OCI-LY1 (cell line): ENCODE data around the gene CATSPER3.

Experiments used
- H2AFZ ChIP-seq: fragments of 200-600 bp; sonication (generic), shearing (Covaris generic); 2 replicates; pipeline ENCODE4 v1.6.0; 2014; ENCODE audit warnings: antibody characterized with exemption, mild to moderate bottlenecking, low read length
- H3F3A ChIP-seq: fragments of 200-600 bp; sonication (generic), shearing (Covaris generic); 2 replicates; pipeline ENCODE4 v1.6.0; 2014; ENCODE audit warnings: mild to moderate bottlenecking, antibody characterized with exemption, low read length, moderate library complexity; ENCODE audit not compliant: insufficient read depth
- H3K27ac ChIP-seq: fragments of 200-600 bp; sonication (generic); 2 replicates; pipeline ENCODE4 v1.5.1; 2014; ENCODE audit warnings: low read length, mixed run types, mild to moderate bottlenecking, low read depth; ENCODE audit not compliant: poor library complexity, severe bottlenecking
- H3K27me3 ChIP-seq: fragments of 200-600 bp; sonication (generic); 2 replicates; pipeline ENCODE4 v1.6.0; 2014; ENCODE audit warnings: antibody characterized with exemption, mild to moderate bottlenecking, low read length, moderate library complexity; ENCODE audit not compliant: insufficient read depth
- H3K36me3 ChIP-seq: fragments of 200-600 bp; sonication (generic); 2 replicates; pipeline ENCODE4 v1.6.1; 2014; ENCODE audit warnings: mild to moderate bottlenecking, antibody characterized with exemption, low read length, moderate library complexity, mixed read lengths; ENCODE audit not compliant: insufficient read depth
- H3K4me1 ChIP-seq: fragments of 200-600 bp; sonication (generic); 2 replicates; pipeline ENCODE4 v1.5.1; 2014; ENCODE audit warnings: mild to moderate bottlenecking, low read length, moderate library complexity; ENCODE audit not compliant: insufficient read depth, severe bottlenecking
- H3K4me2 ChIP-seq: fragments of 200-600 bp; sonication (generic), shearing (Covaris generic); 2 replicates; pipeline ENCODE4 v1.6.1; 2014; ENCODE audit warnings: low read length
- H3K4me3 ChIP-seq: fragments of 200-600 bp; sonication (generic); 2 replicates; pipeline ENCODE4 v1.5.1; 2014; ENCODE audit warnings: low read length, low read depth, mild to moderate bottlenecking, mixed read lengths; ENCODE audit not compliant: poor library complexity, severe bottlenecking
- H3K79me2 ChIP-seq: fragments of 200-600 bp; shearing (Covaris generic); 2 replicates; pipeline ENCODE4 v1.6.1; 2016; ENCODE audit warnings: mixed run types, low read length, mixed read lengths; ENCODE audit not compliant: insufficient read depth
- H3K9ac ChIP-seq: fragments of 200-600 bp; sonication (generic), shearing (Covaris generic); 2 replicates; pipeline ENCODE4 v1.6.1; 2014; ENCODE audit warnings: mild to moderate bottlenecking, low read length, mixed read lengths
- H3K9me2 ChIP-seq: fragments of 200-600 bp; sonication (generic), shearing (Covaris generic); 2 replicates; pipeline ENCODE4 v1.6.1; 2014; ENCODE audit warnings: low read depth, mild to moderate bottlenecking, low read length, mixed read lengths
- H3K9me3 ChIP-seq: fragments of 200-600 bp; shearing (Covaris generic); 2 replicates; pipeline ENCODE4 v1.6.1; 2014; ENCODE audit warnings: low read length, mixed read lengths
- H4K20me1 ChIP-seq: fragments of 200-600 bp; sonication (generic), shearing (Covaris generic); 2 replicates; pipeline ENCODE4 v1.6.0; 2016; ENCODE audit warnings: mild to moderate bottlenecking, low read length; ENCODE audit not compliant: insufficient read depth
- CTCF ChIP-seq: fragments of 200-600 bp; sonication (generic), shearing (Covaris generic); IDR thresholded peaks from 2 replicates; pipeline ENCODE4 v1.5.1; 2017; ENCODE audit warnings: mild to moderate bottlenecking, antibody characterized with exemption, low read length, moderate library complexity, mixed read lengths
- EZH2 ChIP-seq: fragments of 200-600 bp; sonication (generic), shearing (Covaris generic); IDR thresholded peaks from 2 replicates; pipeline ENCODE4 v1.8.0; 2017; ENCODE audit warnings: borderline replicate concordance, mixed run types, mild to moderate bottlenecking, antibody characterized with exemption, low read length, moderate library complexity, mixed read lengths

CATSPER3 gene

GRCh38 chr5:134948911-134949310 lies 18.8 kb upstream of the CATSPER3 start:
- Histone ChIP-seq H3K4me2 (no peak overlapping the region), H3K36me3 (no peaks in the 10 kb centered on the region), H3K27me3 (no peaks in the 10 kb centered on the region), H3K27ac (no peak overlapping the region), H3K79me2 (no peaks in the 10 kb centered on the region), H2AFZ (no peak overlapping the region), H3K9me3 (no peaks in the 10 kb centered on the region), H3K4me1 (peaks cover 12% of the 10 kb centered on the region), H4K20me1 (no peaks in the 10 kb centered on the region), H3K9me2 (no peaks in the 10 kb centered on the region), H3K9ac (no peak overlapping the region), H3K4me3 (no peak overlapping the region), H3F3A (no peaks in the 10 kb centered on the region)
- TF ChIP-seq EZH2 (no peak), CTCF (no peak)

- H3K36me3 ChIP-seq, result no peaks in the 10 kb centered on the region
- H3K27me3 ChIP-seq, result no peaks in the 10 kb centered on the region
- H3K27ac ChIP-seq, result no peak overlapping the region
- H3K4me3 ChIP-seq, result no peak overlapping the region
- no peaks in the 10 kb centered on the region for H3K79me2 ChIP-seq
- H3K9ac ChIP-seq, result no peak overlapping the region
- peaks cover 8% of the 10 kb centered on the region for H3K4me1 ChIP-seq
- H3K9me2 ChIP-seq, result no peaks in the 10 kb centered on the region
- H2AFZ ChIP-seq, result no peak overlapping the region
- H4K20me1 ChIP-seq, result no peaks in the 10 kb centered on the region
- H3F3A ChIP-seq, result no peaks in the 10 kb centered on the region
- TF ChIP-seq EZH2, result no peak
- TF ChIP-seq CTCF, result no peak
- no peak overlapping the region for H3K4me2 ChIP-seq
- no peaks in the 10 kb centered on the region for H3K9me3 ChIP-seq
Observed at GRCh38 chr5:134949316-134949715, 18.4 kb upstream of the CATSPER3 start.

GRCh38 chr5:134957920-134958608 lies 9.6 kb upstream of the CATSPER3 start:
- Histone ChIP-seq H3K36me3 (peaks cover 5% of the 10 kb centered on the region), H3K4me2 (no peak overlapping the region), H3F3A (no peaks in the 10 kb centered on the region; the same call in 1 of the 2 replicates), H3K4me3 (no peak overlapping the region), H3K27me3 (no peaks in the 10 kb centered on the region), H3K4me1 (peaks cover 17% of the 10 kb centered on the region), H3K9ac (no peak overlapping the region), H3K79me2 (no peaks in the 10 kb centered on the region), H3K27ac (peak overlapping the region; percentile 25), H4K20me1 (no peaks in the 10 kb centered on the region), H3K9me2 (no peaks in the 10 kb centered on the region), H2AFZ (no peak overlapping the region), H3K9me3 (no peaks in the 10 kb centered on the region)
- TF ChIP-seq CTCF (no peak), EZH2 (no peak)
